ENCODE data around the gene PCNX2. TPM values are rescaled to one million over a fixed set of nuclear protein-coding genes. Genes with fewer than 3 reads are reported as not detected.

The PCNX2 gene
- polyA plus RNA-seq, 1 donor (not counting 4 experiments of a cell fraction or from before 2014, with no cell fraction given) = 18.0 TPM

- TF ChIP-seq EZH2 (IDR thresholded peaks at IDR 0.05; ENCODE audit: low read length) (no peak), CTCF (optimal IDR thresholded peaks at IDR 0.05 in 1 of 3, IDR thresholded peaks at IDR 0.05 in 1 of 3, conservative IDR thresholded peaks at IDR 0.05 in 1 of 3; ENCODE audit: extremely low read depth in 1 of 3, insufficient read depth in 2 of 3, low read length in 3 of 3) (no peak)
- Histone ChIP-seq H3K9ac (ENCODE audit: control insufficient read depth, extremely low read depth, insufficient read depth, low read length) (peak overlapping the region; percentile 83), H3K4me2 (ENCODE audit: control insufficient read depth, extremely low read depth, insufficient read depth, low read depth, low read length) (peak overlapping the region; percentile 79), H3K27ac (ENCODE audit: control insufficient read depth, insufficient read depth, low read length) (peak overlapping the region; percentile 98), H3K9me3 (ENCODE audit: control insufficient read depth, low read depth, low read length) (no peaks in the 10 kb centered on the region), H3K9me1 (ENCODE audit: control insufficient read depth, extremely low read depth, insufficient read depth, low read length) (no peaks in the 10 kb centered on the region), H3K4me3 (ENCODE audit: control insufficient read depth in 2 of 3, extremely low read depth in 1 of 3, insufficient read depth in 2 of 3, low read depth in 1 of 3, low read length in 3 of 3) (peak overlapping the region in 2 of 3 experiments; percentile 2 to 44), H4K20me1 (ENCODE audit: control insufficient read depth, extremely low read depth, insufficient read depth, low read length) (no peaks in the 10 kb centered on the region), H2AFZ (ENCODE audit: control insufficient read depth, low read length) (no peak overlapping the region), H3K79me2 (ENCODE audit: control insufficient read depth, insufficient read depth, low read length) (no peaks in the 10 kb centered on the region), H3K4me1 (ENCODE audit: control insufficient read depth, extremely low read depth, insufficient read depth, low read length) (peaks cover 61% of the 10 kb centered on the region), H3K27me3 (ENCODE audit: control insufficient read depth, extremely low read depth, insufficient read depth, low read length) (no peaks in the 10 kb centered on the region), H3K36me3 (ENCODE audit: control insufficient read depth in 2 of 2, extremely low read depth in 1 of 2, insufficient read depth in 2 of 2, low read length in 2 of 2) (no peaks in the 10 kb centered on the region)
- peak; percentile 17 for FAIRE-seq
- DNase-seq (ENCODE audit: low read depth, low spot score) = no peak
- dilution Hi-C loops (cut with MboI; ENCODE audit: extremely low pct_ligation_motif_present, low sequenced_read_pairs) = no loop called here
Measured at GRCh38 chr1:233112186-233113008, 183.1 kb downstream of the PCNX2 start.

GRCh38 chr1:233111731-233112130, 183.8 kb downstream of the PCNX2 start:
- TF ChIP-seq EZH2 (IDR thresholded peaks at IDR 0.05; ENCODE audit: low read length) (no peak), CTCF (optimal IDR thresholded peaks at IDR 0.05 in 1 of 3, IDR thresholded peaks at IDR 0.05 in 1 of 3, conservative IDR thresholded peaks at IDR 0.05 in 1 of 3; ENCODE audit: extremely low read depth in 1 of 3, insufficient read depth in 2 of 3, low read length in 3 of 3) (no peak)

More at GRCh38 chr1:233111731-233112130, 183.8 kb downstream of the PCNX2 start:
- H3K9me3 ChIP-seq (ENCODE audit: control insufficient read depth, low read depth, low read length) = no peaks in the 10 kb centered on the region
- no peak for DNase-seq (ENCODE audit: low read depth, low spot score)
- H2AFZ ChIP-seq (ENCODE audit: control insufficient read depth, low read length) = no peak overlapping the region
- FAIRE-seq = no peak
- no peak overlapping the region for H3K4me3 ChIP-seq (ENCODE audit: control insufficient read depth in 2 of 3, extremely low read depth in 1 of 3, insufficient read depth in 2 of 3, low read depth in 1 of 3, low read length in 3 of 3)
- peaks cover 66% of the 10 kb centered on the region for H3K4me1 ChIP-seq (ENCODE audit: control insufficient read depth, extremely low read depth, insufficient read depth, low read length)
- dilution Hi-C loops (cut with MboI; ENCODE audit: extremely low pct_ligation_motif_present, low sequenced_read_pairs) = no loop called here
- no peaks in the 10 kb centered on the region for H3K79me2 ChIP-seq (ENCODE audit: control insufficient read depth, insufficient read depth, low read length)
- no peak overlapping the region for H3K9ac ChIP-seq (ENCODE audit: control insufficient read depth, extremely low read depth, insufficient read depth, low read length)
- H4K20me1 ChIP-seq (ENCODE audit: control insufficient read depth, extremely low read depth, insufficient read depth, low read length) = no peaks in the 10 kb centered on the region
- H3K27ac ChIP-seq (ENCODE audit: control insufficient read depth, insufficient read depth, low read length) = peak overlapping the region; percentile 98
- H3K36me3 ChIP-seq (ENCODE audit: control insufficient read depth in 2 of 2, extremely low read depth in 1 of 2, insufficient read depth in 2 of 2, low read length in 2 of 2) = no peaks in the 10 kb centered on the region
- H3K4me2 ChIP-seq (ENCODE audit: control insufficient read depth, extremely low read depth, insufficient read depth, low read depth, low read length) = no peak overlapping the region
- no peaks in the 10 kb centered on the region for H3K9me1 ChIP-seq (ENCODE audit: control insufficient read depth, extremely low read depth, insufficient read depth, low read length)
- no peaks in the 10 kb centered on the region for H3K27me3 ChIP-seq (ENCODE audit: control insufficient read depth, extremely low read depth, insufficient read depth, low read length)
